ENCODE results near the gene TRPM5.

- TF ChIP-seq CTCF (IDR thresholded peaks at IDR 0.05; ENCODE audit: insufficient read depth, low read length) (no peak), SPI1 (IDR thresholded peaks at IDR 0.05; ENCODE audit: borderline replicate concordance, low read depth) (no peak), POLR2AphosphoS5 (IDR thresholded peaks at IDR 0.05; ENCODE audit: low read depth) (no peak), GABPA (IDR thresholded peaks at IDR 0.05; ENCODE audit: low read depth) (no peak)
Observed at GRCh38 chr11:2417856-2418692, 26.2 kb downstream of the TRPM5 start.

Data from HL-60 (cell line).